ENCODE results near the gene CLN5. TPM values are rescaled to one million over a fixed set of nuclear protein-coding genes. Genes with fewer than 3 reads are reported as not detected.

The CLN5 gene
- total RNA-seq, 1 experiment from 2014 or later, result 10.7 TPM

- POLR2A ChIA-PET (ENCODE audit: unreplicated experiment), result no interaction called here
- no peak overlapping the region for H3K27ac ChIP-seq
Observed at GRCh38 chr13:76944456-76944855, 47.4 kb upstream of the CLN5 start.

GRCh38 chr13:76948149-76948548 lies 43.7 kb upstream of the CLN5 start, which contains the start of gene ACOD1:
Gene ACOD1 (plus strand): TSS chr13:76948511. CDS start chr13:76948559, 48 bp downstream.
- Histone ChIP-seq H3K4me1 (replicated peaks; ENCODE audit: insufficient read depth) (no peaks in the 10 kb centered on the region), H3K4me3 (no peak within 1 kb of the TSS), H3K36me3 (ENCODE audit: low read depth) (no peaks in the 10 kb centered on the region), H3K9me3 (ENCODE audit: insufficient read depth, low read depth) (no peaks in the 10 kb centered on the region), H3K4me2 (no peak within 1 kb of the TSS), H3K27ac (no peak within 1 kb of the TSS), H3K79me2 (ENCODE audit: low read depth) (no peaks in the 10 kb centered on the region), H4K20me1 (ENCODE audit: insufficient read depth) (no peaks in the 10 kb centered on the region), H2AFZ (no peak within 1 kb of the TSS), H3K27me3 (ENCODE audit: insufficient read depth, low read depth) (no peaks in the 10 kb centered on the region), H3K9me2 (ENCODE audit: insufficient read depth) (no peaks in the 10 kb centered on the region), H3F3A (ENCODE audit: insufficient read depth, low read depth) (no peaks in the 10 kb centered on the region)
- POLR2A ChIA-PET (ENCODE audit: unreplicated experiment), result no interaction called here
- CTCF ChIA-PET, result no interaction called here
- DNase-seq, result no peak
- intact Hi-C loops (cut with micrococcal nuclease; ENCODE audit: unreplicated experiment), result no loop called here
- no TSS peak for BruUV-seq (replicated peaks)
- TF ChIP-seq EZH2 (IDR thresholded peaks at IDR 0.05; ENCODE audit: low read depth) (no peak), CTCF (conservative IDR thresholded peaks at IDR 0.05) (no peak)

More at GRCh38 chr13:76944456-76944855, 47.4 kb upstream of the CLN5 start:
- intact Hi-C loops (cut with micrococcal nuclease; ENCODE audit: unreplicated experiment), result no loop called here
- Histone ChIP-seq H3K79me2 (ENCODE audit: low read depth) (no peaks in the 10 kb centered on the region), H3K27me3 (ENCODE audit: insufficient read depth, low read depth) (no peaks in the 10 kb centered on the region), H3K9me2 (ENCODE audit: insufficient read depth) (no peaks in the 10 kb centered on the region; the same call in 1 of the 2 replicates), H3K4me3 (no peak overlapping the region), H3K4me2 (no peak overlapping the region), H3K4me1 (replicated peaks; ENCODE audit: insufficient read depth) (no peaks in the 10 kb centered on the region), H2AFZ (no peak overlapping the region), H3F3A (ENCODE audit: insufficient read depth, low read depth) (no peaks in the 10 kb centered on the region), H3K9me3 (ENCODE audit: insufficient read depth, low read depth) (no peaks in the 10 kb centered on the region), H4K20me1 (ENCODE audit: insufficient read depth) (no peaks in the 10 kb centered on the region), H3K36me3 (ENCODE audit: low read depth) (no peaks in the 10 kb centered on the region)
- CTCF ChIA-PET, result no interaction called here
- TF ChIP-seq CTCF (conservative IDR thresholded peaks at IDR 0.05) (no peak), EZH2 (IDR thresholded peaks at IDR 0.05; ENCODE audit: low read depth) (no peak)
- DNase-seq, result no peak
- no TSS peak for BruUV-seq (replicated peaks)

- intact Hi-C loops (cut with micrococcal nuclease; ENCODE audit: unreplicated experiment), result no loop called here
- CTCF ChIA-PET, result no interaction called here
Observed at GRCh38 chr13:76950101-76950500, 41.8 kb upstream of the CLN5 start.

More at GRCh38 chr13:76950101-76950500, 41.8 kb upstream of the CLN5 start:
- Histone ChIP-seq H3K27me3 (ENCODE audit: insufficient read depth, low read depth) (no peaks in the 10 kb centered on the region), H3K9me2 (ENCODE audit: insufficient read depth) (no peaks in the 10 kb centered on the region), H3K27ac (no peak overlapping the region), H3K9me3 (ENCODE audit: insufficient read depth, low read depth) (no peaks in the 10 kb centered on the region), H2AFZ (no peak overlapping the region), H3K4me2 (no peak overlapping the region), H4K20me1 (ENCODE audit: insufficient read depth) (no peaks in the 10 kb centered on the region), H3K4me3 (no peak overlapping the region), H3F3A (ENCODE audit: insufficient read depth, low read depth) (no peaks in the 10 kb centered on the region), H3K79me2 (ENCODE audit: low read depth) (no peaks in the 10 kb centered on the region), H3K36me3 (ENCODE audit: low read depth) (no peaks in the 10 kb centered on the region), H3K4me1 (replicated peaks; ENCODE audit: insufficient read depth) (no peaks in the 10 kb centered on the region)
- POLR2A ChIA-PET (ENCODE audit: unreplicated experiment), result no interaction called here
- TF ChIP-seq EZH2 (IDR thresholded peaks at IDR 0.05; ENCODE audit: low read depth), result no peak
- no peak for TF ChIP-seq CTCF (conservative IDR thresholded peaks at IDR 0.05)
- no peak for DNase-seq
- BruUV-seq (replicated peaks), result no TSS peak
